Retinal pigment epithelial cell (primary cell): Measurements from ENCODE around the gene DHX40.
"Not testable (repeated sequence)": the region's sequence is repeated elsewhere in the genome, so short reads cannot be mapped to it uniquely, and the experiment has no call there.

ENCODE experiments used
- DNase-seq: peaks from one replicate; pipeline ENCODE4 v3.0.0-alpha.2; 2010; ENCODE audit warnings: low read depth
- H3K4me3 ChIP-seq: 2 replicates; pipeline ENCODE4 v1.5.1; 2011; ENCODE audit warnings: mild to moderate bottlenecking, low read length, control low read depth, moderate library complexity
- CTCF ChIP-seq: conservative IDR thresholded peaks from 2 replicates; pipeline ENCODE4 v1.5.1; 2011; ENCODE audit warnings: low read depth, low read length, control low read depth, inconsistent platforms

DHX40 gene

GRCh38 chr17:59650642-59651041, 85.2 kb downstream of the DHX40 start:
- no peak for TF ChIP-seq CTCF
- DNase-seq: no peak
- H3K4me3 ChIP-seq: no peak overlapping the region

GRCh38 chr17:59651346-59651745, 85.9 kb downstream of the DHX40 start:
- no peak overlapping the region for H3K4me3 ChIP-seq
- no peak for DNase-seq
- no peak for TF ChIP-seq CTCF

- DNase-seq: no peak
- no peak overlapping the region for H3K4me3 ChIP-seq
- no peak for TF ChIP-seq CTCF
These were observed 86.7 kb downstream of the DHX40 start for GRCh38 chr17:59652119-59652518.

GRCh38 chr17:59656624-59657023, 91.2 kb downstream of the DHX40 start:
- H3K4me3 ChIP-seq, DNase-seq: not testable (repeated sequence)
